DND-41 (cell line): Measurements from ENCODE around the gene LPAR3.

Experiments used
- ATAC-seq: fragments of 200-7000 bp; cut with Tn5 transposase; 3 replicates; pipeline ENCODE4 v1.9.1; 2021; ENCODE audit warnings: low read depth; ENCODE audit not compliant: insufficient read depth
- DNase-seq: peaks from one replicate; pipeline ENCODE4 v3.0.0-alpha.2; 2020
- H2AFZ ChIP-seq: 2 replicates; pipeline ENCODE4 v1.6.0; 2012; ENCODE audit warnings: low read depth, low read length
- H3K27ac ChIP-seq: 2 replicates; pipeline ENCODE4 v1.5.1; 2012; ENCODE audit warnings: low read length, inconsistent platforms
- H3K27me3 ChIP-seq: fragments of 200-600 bp; sonication (generic); 2 replicates; pipeline ENCODE4 v1.6.0; 2012; ENCODE audit warnings: low read length, mild to moderate bottlenecking, inconsistent platforms; ENCODE audit not compliant: insufficient read depth, poor library complexity
- H3K36me3 ChIP-seq: 2 replicates; pipeline ENCODE4 v1.5.1; 2012; ENCODE audit warnings: low read length, inconsistent platforms; ENCODE audit not compliant: insufficient read depth
- H3K4me1 ChIP-seq: 2 replicates; pipeline ENCODE4 v1.5.1; 2012; ENCODE audit warnings: mild to moderate bottlenecking, low read length; ENCODE audit not compliant: insufficient read depth
- H3K4me2 ChIP-seq: 2 replicates; pipeline ENCODE4 v1.6.0; 2012; ENCODE audit warnings: mild to moderate bottlenecking, moderate library complexity, low read length, inconsistent platforms; ENCODE audit not compliant: insufficient read depth
- H3K4me3 ChIP-seq, 2 experiments: fragments of 200-600 bp in 1 of 2; shearing (Covaris generic) in 1 of 2; 2 replicates each; pipeline ENCODE4 v1.5.1; 2012 to 2016; ENCODE audit warnings: inconsistent platforms in 2 of 2, low read length in 2 of 2, mild to moderate bottlenecking in 2 of 2, low read depth in 1 of 2, moderate library complexity in 1 of 2
- H3K79me2 ChIP-seq: 2 replicates; pipeline ENCODE4 v1.6.0; 2012; ENCODE audit warnings: low read length, inconsistent platforms; ENCODE audit not compliant: insufficient read depth
- H3K9ac ChIP-seq: 2 replicates; pipeline ENCODE4 v1.6.0; 2012; ENCODE audit warnings: low read depth, mild to moderate bottlenecking, inconsistent platforms, low read length, moderate library complexity
- H3K9me3 ChIP-seq: 2 replicates; pipeline ENCODE4 v1.5.1; 2012; ENCODE audit warnings: low read length, moderate library complexity, mild to moderate bottlenecking, inconsistent platforms; ENCODE audit not compliant: insufficient read depth, severe bottlenecking
- H4K20me1 ChIP-seq: 2 replicates; pipeline ENCODE4 v1.6.0; 2012; ENCODE audit warnings: low read length; ENCODE audit not compliant: insufficient read depth
- EZH2 ChIP-seq: IDR thresholded peaks from 3 replicates; pipeline ENCODE4 v1.6.1; 2012; ENCODE audit warnings: borderline replicate concordance, low read depth, mild to moderate bottlenecking, moderate library complexity, low read length, inconsistent platforms; ENCODE audit not compliant: severe bottlenecking
- TF ChIP-seq, protein P1 (sequence below): IDR thresholded peaks from 2 replicates; pipeline ENCODE4 v1.5.1; 2012; ENCODE audit warnings: borderline replicate concordance, low read length, moderate library complexity, mild to moderate bottlenecking; ENCODE audit not compliant: poor library complexity, severe bottlenecking; ENCODE audit errors: extremely low read depth

The LPAR3 gene

DNA sequence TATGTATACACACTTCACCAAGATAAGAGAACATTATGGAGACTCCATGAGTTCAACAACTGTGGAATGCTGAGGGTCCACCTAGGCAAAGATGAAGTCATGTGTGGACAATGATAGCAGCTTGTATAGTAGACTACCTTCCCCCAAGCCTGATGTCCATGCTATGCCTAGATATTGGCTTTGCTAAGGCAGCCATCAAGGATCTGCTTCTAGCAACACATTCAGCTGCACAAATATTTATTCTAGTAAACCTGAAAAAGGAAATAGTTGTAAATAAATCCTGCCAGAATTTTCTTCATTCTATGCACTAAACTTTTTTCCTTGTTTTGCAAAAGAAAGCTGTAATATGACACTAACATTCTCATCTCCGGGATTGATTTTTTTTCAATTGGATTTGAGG lies 7.0 kb upstream of the LPAR3 start:
- Histone ChIP-seq H3K4me1 (no peaks in the 10 kb centered on the region), H3K27me3 (no peaks in the 10 kb centered on the region), H4K20me1 (no peaks in the 10 kb centered on the region), H3K9me3 (no peaks in the 10 kb centered on the region), H3K79me2 (no peaks in the 10 kb centered on the region), H2AFZ (no peak overlapping the region), H3K4me2 (no peak overlapping the region), H3K9ac (no peak overlapping the region), H3K4me3 (no peak overlapping the region), H3K36me3 (no peaks in the 10 kb centered on the region), H3K27ac (no peak overlapping the region)
- TF ChIP-seq, protein P1, sequence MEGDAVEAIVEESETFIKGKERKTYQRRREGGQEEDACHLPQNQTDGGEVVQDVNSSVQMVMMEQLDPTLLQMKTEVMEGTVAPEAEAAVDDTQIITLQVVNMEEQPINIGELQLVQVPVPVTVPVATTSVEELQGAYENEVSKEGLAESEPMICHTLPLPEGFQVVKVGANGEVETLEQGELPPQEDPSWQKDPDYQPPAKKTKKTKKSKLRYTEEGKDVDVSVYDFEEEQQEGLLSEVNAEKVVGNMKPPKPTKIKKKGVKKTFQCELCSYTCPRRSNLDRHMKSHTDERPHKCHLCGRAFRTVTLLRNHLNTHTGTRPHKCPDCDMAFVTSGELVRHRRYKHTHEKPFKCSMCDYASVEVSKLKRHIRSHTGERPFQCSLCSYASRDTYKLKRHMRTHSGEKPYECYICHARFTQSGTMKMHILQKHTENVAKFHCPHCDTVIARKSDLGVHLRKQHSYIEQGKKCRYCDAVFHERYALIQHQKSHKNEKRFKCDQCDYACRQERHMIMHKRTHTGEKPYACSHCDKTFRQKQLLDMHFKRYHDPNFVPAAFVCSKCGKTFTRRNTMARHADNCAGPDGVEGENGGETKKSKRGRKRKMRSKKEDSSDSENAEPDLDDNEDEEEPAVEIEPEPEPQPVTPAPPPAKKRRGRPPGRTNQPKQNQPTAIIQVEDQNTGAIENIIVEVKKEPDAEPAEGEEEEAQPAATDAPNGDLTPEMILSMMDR = no peak
- DNase-seq (no peak), ATAC-seq (no peak)

DNA sequence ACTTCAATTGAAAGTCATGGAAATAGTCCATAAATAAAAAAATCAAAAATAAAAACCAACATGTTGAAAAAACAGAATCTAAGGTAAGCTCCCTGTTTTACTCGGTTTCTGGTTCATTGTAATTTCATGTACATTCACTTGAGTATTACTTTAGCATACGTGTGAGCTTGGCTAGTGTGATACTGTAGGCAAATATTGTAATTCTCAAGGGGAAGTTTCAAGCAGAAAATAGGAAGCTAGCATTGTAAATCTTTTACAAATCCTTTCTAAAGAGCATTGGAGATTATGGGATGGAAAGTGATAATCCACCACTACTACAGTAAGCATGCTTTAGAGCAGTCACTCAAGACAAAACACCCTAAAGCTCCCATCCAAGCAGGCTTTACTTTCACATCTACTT lies 3.3 kb upstream of the LPAR3 start:
- DNase-seq (no peak), ATAC-seq (no peak)
- no peaks in the 10 kb centered on the region for H3K27me3 ChIP-seq
- TF ChIP-seq EZH2 = no peak
- TF ChIP-seq, protein P1 = no peak
- no peak overlapping the region for H3K9ac ChIP-seq
- H4K20me1 ChIP-seq = no peaks in the 10 kb centered on the region
- no peaks in the 10 kb centered on the region for H3K79me2 ChIP-seq
- no peak overlapping the region for H2AFZ ChIP-seq
- H3K4me2 ChIP-seq = no peak overlapping the region
- H3K4me3 ChIP-seq = no peak overlapping the region
- H3K4me1 ChIP-seq = no peaks in the 10 kb centered on the region
- no peaks in the 10 kb centered on the region for H3K9me3 ChIP-seq
- H3K27ac ChIP-seq = no peak overlapping the region
- no peaks in the 10 kb centered on the region for H3K36me3 ChIP-seq

DNA sequence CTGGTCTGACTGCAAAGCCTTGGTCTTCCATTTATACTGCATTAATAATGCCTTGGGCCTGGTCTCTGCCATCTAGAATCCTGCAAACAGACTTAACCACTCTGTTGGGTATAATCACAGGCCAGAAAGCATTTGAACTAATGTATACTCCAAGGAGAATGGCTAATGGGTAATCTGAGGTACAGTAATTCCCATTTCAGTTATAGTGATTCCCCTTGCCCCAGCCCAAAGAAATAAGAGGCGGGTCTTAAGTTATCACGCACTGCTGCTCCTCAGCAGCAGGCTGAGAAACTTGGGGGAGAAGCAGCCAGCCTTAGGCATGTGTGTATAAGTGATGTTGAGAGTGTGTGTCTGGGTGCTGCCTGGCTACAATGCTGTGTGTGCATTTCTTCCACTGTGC lies 2.4 kb downstream of the LPAR3 start:
- no peaks in the 10 kb centered on the region for H3K9me3 ChIP-seq
- no peak overlapping the region for H3K9ac ChIP-seq
- no peak for ATAC-seq
- no peaks in the 10 kb centered on the region for H3K4me1 ChIP-seq
- no peaks in the 10 kb centered on the region for H3K79me2 ChIP-seq
- TF ChIP-seq EZH2 = no peak
- TF ChIP-seq, protein P1 = no peak
- H3K27me3 ChIP-seq = no peaks in the 10 kb centered on the region
- H3K4me3 ChIP-seq = no peak overlapping the region
- no peak overlapping the region for H3K4me2 ChIP-seq
- no peak overlapping the region for H2AFZ ChIP-seq
- no peak for DNase-seq
- H4K20me1 ChIP-seq = no peaks in the 10 kb centered on the region
- H3K36me3 ChIP-seq = no peaks in the 10 kb centered on the region
- no peak overlapping the region for H3K27ac ChIP-seq

DNA sequence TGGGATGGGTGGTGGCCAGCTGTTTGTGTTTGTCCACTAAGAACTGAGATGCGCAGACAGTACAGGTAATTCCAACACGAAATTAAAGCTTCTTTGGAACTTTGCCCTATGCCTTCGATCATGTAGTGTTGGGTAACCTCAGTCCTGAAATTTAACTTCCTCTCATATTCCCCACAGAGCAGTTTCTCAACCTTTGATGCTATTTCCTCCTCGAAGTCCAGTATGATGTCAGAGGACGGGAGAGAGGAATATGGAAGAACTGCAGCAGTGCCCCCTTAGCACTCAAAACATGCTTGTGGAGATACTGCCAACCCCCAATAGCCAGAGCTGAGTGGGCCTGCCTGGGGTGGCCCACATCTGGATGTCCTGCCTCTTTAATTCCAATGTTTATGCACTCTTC lies 3.6 kb downstream of the LPAR3 start:
- no peak overlapping the region for H3K9ac ChIP-seq
- H3K79me2 ChIP-seq = no peaks in the 10 kb centered on the region
- H3K27ac ChIP-seq = no peak overlapping the region
- no peak for ATAC-seq
- no peaks in the 10 kb centered on the region for H3K36me3 ChIP-seq
- H3K4me2 ChIP-seq = no peak overlapping the region
- no peak overlapping the region for H3K4me3 ChIP-seq
- H2AFZ ChIP-seq = no peak overlapping the region
- DNase-seq = no peak
- H3K9me3 ChIP-seq = no peaks in the 10 kb centered on the region
- H4K20me1 ChIP-seq = no peaks in the 10 kb centered on the region
- no peak for TF ChIP-seq EZH2
- TF ChIP-seq, protein P1 = no peak
- H3K27me3 ChIP-seq = no peaks in the 10 kb centered on the region
- H3K4me1 ChIP-seq = no peaks in the 10 kb centered on the region
